Astrocyte of the spinal cord (primary cell): ENCODE measurements around the gene GALNT14.

ENCODE experiments used
- DNase-seq: peaks from one replicate; pipeline ENCODE4 v3.0.0; 2011; ENCODE audit warnings: low read depth, low spot score
- H3K4me3 ChIP-seq: 2 replicates; pipeline ENCODE4 v1.5.1; 2011; ENCODE audit warnings: low read depth, mild to moderate bottlenecking, low read length, moderate library complexity
- in situ Hi-C: cut with HindIII; loops from 2 replicates; pipeline ENCODE4 v1.10.0; 2017; ENCODE audit warnings: low sequenced_read_pairs
- TF ChIP-seq, protein P1 (sequence below): IDR thresholded peaks from 2 replicates; pipeline ENCODE4 v1.5.1; 2012; ENCODE audit warnings: low read depth, mild to moderate bottlenecking, low read length, inconsistent platforms

Gene GALNT14

DNA sequence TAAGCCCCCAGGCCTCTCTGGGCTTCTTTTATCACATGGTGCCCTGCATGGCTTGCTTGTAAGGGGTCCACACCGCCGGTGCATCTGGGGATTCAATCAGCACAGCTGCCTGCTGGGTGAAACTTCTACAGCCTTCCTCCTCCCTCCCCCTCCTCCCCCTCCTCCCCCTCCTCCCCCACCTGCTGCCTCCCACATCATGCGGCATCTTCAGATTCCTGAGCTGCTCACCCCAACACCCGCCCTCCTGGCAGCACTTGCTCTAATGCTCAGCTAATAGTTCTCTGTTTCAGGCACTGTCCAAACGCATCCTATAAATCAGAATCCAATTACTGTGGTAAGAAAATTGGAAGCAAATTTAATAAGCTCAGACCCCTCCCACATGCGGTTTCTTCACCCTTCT is 150.7 kb downstream of the GALNT14 start:
- DNase-seq = no peak
- no peak overlapping the region for H3K4me3 ChIP-seq
- TF ChIP-seq, protein P1, sequence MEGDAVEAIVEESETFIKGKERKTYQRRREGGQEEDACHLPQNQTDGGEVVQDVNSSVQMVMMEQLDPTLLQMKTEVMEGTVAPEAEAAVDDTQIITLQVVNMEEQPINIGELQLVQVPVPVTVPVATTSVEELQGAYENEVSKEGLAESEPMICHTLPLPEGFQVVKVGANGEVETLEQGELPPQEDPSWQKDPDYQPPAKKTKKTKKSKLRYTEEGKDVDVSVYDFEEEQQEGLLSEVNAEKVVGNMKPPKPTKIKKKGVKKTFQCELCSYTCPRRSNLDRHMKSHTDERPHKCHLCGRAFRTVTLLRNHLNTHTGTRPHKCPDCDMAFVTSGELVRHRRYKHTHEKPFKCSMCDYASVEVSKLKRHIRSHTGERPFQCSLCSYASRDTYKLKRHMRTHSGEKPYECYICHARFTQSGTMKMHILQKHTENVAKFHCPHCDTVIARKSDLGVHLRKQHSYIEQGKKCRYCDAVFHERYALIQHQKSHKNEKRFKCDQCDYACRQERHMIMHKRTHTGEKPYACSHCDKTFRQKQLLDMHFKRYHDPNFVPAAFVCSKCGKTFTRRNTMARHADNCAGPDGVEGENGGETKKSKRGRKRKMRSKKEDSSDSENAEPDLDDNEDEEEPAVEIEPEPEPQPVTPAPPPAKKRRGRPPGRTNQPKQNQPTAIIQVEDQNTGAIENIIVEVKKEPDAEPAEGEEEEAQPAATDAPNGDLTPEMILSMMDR = no peak
- in situ Hi-C loops = no loop called here

DNA sequence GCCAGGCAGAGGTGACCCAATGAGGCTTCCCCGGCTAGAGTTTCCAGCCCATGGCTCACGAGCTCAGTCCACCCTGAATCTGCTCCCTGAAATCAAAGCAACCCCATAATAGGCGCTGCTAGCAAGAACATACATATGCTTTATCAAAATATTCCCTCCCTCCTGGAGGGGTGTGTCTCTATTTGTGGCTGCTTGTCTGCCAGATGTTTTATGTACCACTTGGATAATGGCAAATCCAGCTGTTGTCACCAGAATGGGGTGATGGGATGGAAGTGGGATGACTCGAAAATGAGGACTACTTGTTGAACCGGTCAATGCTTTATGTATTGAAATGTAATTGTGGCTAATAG is 152.0 kb downstream of the GALNT14 start:
- in situ Hi-C loops = no loop called here
- TF ChIP-seq, protein P1 = no peak
- DNase-seq = no peak
- no peak overlapping the region for H3K4me3 ChIP-seq

DNA sequence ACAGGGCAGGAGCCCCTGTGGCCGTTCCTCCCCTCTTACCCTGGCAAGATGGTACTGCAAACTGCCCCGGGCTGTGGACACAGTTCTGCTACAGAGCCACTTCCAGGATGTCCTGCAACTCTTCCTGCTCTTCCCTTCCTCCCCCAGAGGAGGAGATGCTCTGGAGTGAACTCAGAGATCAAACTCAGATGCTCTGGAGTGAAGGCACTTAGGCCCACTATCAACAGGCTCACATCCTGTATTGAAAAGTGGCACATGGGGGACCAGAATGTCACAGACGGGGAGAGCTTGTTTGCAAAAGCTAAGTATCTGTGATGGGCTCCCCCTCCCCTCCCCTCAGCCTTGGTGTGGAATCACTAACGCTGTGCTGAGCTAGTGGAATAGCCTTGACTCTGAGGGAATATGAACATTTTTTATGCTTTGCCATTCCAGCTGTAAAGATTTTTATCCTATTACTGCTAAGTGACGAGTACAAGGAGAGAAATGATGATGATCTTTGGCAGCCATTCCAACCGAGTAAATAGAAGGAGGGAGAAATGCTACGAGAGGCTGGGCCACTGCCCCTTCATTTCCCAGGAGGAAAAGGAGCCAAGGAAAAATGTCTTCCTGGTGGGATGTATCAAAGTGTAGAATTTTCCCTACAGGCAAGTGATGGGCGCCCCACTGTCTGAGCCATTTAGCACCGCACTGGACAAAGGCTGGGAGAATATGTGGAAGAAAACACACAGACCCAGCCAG is 152.6 kb downstream of the GALNT14 start:
- in situ Hi-C loops = no loop called here
- DNase-seq = no peak
- TF ChIP-seq, protein P1 = no peak
- H3K4me3 ChIP-seq = no peak overlapping the region

DNA sequence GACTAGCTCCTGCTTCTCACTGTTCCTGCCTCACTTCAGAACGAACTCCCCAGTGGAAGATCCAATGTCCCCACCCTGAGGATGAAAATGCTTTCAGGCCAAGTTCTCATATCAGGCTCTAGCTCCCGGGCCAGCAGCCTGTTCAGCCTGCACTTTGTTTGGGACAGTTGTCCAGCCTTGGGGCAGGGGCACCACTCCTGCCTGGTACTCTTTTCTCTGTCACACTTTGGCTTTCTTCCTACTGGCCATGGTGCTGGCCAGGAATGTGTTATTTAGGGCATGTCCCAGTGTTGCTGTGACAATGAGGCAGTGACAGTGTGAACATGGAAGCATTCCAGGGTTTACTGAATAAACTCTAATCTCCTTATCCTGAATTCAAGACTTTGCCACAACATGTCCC is 154.1 kb downstream of the GALNT14 start:
- TF ChIP-seq, protein P1 = no peak
- in situ Hi-C loops = no loop called here
- no peak for DNase-seq
- H3K4me3 ChIP-seq = no peak overlapping the region

DNA sequence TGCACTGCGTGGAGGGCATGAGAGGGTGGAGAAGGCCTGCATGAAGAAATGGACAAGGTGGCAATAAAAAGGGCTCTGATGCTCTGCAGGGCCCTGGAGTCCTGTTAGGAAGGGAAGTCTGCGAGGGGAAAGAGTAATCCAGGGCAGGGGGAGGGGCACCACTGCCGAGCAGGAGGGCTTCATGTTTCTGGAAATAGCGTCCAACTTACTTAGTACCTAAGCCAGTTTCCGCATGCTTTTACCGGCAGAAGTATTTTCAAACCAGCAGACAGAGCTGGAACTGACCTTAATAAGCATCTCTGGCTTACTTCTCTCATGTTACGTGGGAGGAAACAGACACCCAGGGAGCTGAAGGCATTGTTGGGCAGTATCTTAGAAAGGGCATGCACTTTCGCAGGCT is 156.7 kb downstream of the GALNT14 start:
- in situ Hi-C loops = no loop called here
- H3K4me3 ChIP-seq = no peak overlapping the region
- DNase-seq = no peak
- TF ChIP-seq, protein P1 = no peak

DNA sequence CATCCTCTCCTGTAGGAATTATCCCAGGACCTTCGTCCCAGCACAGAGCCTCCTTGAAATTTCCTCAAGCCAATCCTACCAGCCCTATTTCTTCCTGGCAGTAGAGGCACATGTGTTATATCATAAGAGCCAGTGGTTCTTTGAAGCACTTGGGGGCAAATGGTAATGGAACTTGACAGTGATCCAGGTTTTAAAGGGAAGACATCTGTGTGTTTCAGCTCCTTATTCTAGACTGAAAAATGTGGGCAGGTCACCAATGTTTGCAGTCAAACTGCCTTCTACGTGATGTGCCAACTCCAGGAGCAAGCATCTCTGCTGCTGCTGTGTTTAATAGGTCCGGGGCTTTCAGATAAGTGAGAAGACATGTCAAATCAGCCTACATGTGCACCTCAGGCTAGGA is 157.1 kb downstream of the GALNT14 start:
- H3K4me3 ChIP-seq = no peak overlapping the region
- TF ChIP-seq, protein P1 = no peak
- DNase-seq = no peak
- in situ Hi-C loops = no loop called here
